ENCODE measurements around the gene CNOT6.
"Not testable (repeated sequence)": the region's sequence is repeated elsewhere in the genome, so short reads cannot be mapped to it uniquely, and the experiment has no call there.

Gene CNOT6

DNA sequence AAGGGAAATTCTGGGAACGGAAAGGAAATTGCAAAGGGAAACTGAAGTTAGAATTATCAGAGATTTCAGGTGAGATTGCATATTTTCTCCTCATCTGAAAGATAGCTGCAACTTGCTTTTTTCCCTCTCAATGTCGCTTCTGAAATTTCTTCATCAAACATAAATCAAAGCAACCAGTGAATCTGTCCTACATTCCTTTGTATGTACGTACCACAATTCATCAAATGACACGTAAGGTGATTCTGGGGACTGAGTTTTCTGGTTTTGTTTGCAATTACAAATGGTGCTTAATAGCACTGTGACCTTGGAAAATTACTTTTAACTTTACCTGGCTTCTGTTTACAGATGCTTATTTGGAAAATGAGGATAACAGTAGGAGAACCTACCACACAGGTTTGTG, 21.9 kb upstream of the CNOT6 start:
- DNase-seq, result no peak

DNA sequence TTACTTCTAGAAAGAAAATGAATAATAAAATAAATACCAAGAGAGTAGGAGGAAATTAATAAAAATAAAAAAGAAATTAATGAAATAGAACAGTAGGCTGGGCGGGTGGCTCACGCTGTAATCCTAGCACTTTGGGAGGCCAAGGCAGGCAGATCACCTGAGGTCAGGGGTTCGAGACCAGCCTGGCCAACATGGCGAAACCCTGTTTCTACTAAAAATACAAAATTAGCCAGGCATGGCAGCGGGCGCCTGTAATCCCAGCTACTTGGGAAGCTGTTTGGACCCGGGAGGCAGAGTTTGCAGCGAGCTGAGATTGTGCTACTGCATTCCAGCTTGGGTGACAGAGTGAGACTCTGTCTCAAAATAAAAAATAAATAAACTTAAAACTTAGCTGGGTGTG, 20.8 kb upstream of the CNOT6 start:
- not testable (repeated sequence) for DNase-seq

DNA sequence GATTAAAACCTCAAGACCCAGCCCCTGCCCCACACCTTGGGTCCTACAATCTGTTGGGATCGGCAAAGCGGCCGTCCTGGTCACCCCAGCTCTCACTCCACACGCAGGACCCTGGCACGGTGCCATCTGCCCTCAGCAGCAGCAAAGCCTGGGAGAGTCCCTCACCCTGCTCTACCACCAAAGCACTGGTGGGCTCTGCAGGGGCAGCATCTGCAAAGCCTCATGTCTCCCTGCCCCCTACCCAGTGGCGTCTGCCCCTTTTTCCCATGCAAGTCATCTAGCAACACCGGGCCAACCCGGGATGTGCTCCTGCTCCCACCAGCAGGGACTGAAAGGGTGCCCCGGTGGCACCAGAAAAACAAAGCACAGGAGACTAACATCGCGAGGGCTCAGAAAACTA, 19.6 kb upstream of the CNOT6 start:
- no peak for DNase-seq

DNA sequence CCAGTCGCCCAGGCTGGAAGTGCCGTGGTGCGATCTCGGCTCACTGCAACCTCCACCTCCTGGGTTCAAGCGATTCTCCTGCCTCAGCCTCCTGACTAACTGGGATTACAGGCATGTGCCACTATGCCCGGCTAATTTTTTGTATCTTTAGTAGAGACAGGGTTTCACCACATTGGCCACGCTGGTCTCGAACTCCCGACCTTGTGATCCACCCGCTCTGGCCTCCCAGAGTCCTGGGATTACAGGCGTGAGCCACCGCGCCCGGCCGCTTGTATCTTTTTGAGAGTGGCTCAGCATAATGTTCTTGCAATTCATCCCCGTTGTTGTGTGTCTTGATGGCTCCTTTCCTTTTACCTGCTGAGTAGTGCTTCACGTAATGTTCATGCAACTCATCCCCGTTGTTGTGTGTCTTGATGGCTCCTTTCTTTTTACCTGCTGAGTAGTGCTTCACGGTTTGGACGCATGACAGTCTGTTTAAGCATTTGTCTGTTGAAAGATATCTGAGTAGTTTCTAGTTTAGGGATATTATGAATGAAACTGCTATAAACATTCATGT, 18.1 kb upstream of the CNOT6 start:
- DNase-seq, result not testable (repeated sequence)

DNA sequence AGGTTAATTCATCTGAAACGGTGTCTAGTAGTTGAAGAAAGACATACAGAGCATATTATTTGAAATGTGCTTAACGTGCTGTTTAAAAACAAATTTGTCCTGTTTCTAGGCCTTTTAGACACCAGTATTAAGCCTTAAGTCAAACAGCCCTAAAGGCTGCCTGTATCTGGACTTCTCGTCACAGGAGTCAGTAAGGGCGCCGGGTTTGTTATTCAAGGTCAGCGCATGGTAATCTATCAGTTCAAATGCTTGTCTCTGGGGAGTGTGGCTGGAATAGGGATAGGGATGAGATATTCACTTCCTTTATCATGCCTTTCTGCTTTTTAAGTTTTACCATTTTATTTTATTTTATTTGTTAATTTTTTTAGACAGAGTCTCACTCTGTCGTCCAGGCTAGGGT, 9.4 kb upstream of the CNOT6 start:
- no peak for DNase-seq

DNA sequence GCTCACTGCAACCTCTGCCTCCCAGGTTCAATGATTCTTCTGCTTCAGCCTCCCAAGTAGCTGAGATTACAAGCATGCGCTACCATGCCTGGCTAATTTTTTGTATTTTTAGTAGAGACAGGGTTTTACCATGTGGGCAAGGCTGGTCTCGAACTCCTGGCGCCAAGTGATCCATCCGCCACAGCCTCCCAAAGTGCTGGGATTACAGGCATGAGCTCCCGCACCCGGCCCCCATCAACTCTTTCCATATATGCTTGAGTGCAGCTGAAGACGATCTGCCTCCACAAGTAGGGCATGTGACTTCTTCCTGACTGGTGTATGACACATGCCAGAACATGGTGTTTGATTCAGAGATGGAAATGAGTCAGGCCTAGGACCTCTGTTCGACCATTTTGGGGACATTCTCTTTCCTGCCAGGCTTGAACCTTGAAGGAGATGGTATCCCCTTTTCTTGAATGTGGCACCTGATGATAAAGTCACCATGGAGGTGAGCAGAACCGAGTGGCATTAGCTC, 7.5 kb upstream of the CNOT6 start:
- DNase-seq, result no peak

DNA sequence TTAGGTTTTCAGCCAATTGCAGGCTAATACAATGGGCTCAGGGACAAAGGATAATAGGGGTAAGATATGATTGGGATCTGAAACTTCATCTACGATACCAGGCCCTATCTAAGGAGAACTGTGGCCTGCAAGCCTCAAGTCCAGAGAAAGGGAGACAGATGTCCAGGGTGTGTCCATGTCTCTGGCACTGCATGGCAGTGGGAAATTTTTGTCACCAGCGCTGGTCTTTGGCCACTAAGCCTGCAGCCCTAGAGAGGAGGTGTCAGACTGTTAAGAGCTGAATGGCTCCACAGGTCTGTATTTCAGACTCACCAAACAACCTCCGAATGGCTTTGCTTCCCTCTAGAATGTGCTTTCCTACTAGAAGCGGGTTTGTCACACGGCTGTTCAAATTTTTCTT, 6.6 kb upstream of the CNOT6 start:
- no peak for DNase-seq

DNA sequence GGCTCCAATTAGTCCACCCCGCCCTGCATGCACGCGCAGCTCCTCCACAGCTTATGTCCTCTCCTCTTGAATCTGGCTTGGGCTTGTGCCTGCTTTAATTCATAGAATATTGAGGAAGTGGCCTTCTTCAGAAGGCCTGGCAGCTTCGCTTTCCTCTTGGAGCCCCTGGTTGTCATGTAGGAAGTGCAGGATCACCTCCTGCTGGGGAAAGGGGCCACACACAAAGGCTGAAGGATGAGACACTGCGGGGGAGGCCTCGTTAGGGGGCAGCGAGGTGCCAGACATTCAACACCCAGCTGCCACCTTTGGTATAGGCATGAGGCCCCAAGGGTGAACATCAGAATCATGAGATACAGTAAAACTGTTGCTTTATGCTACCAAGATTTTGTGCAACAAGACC, 2.7 kb upstream of the CNOT6 start:
- DNase-seq, result no peak

DNA sequence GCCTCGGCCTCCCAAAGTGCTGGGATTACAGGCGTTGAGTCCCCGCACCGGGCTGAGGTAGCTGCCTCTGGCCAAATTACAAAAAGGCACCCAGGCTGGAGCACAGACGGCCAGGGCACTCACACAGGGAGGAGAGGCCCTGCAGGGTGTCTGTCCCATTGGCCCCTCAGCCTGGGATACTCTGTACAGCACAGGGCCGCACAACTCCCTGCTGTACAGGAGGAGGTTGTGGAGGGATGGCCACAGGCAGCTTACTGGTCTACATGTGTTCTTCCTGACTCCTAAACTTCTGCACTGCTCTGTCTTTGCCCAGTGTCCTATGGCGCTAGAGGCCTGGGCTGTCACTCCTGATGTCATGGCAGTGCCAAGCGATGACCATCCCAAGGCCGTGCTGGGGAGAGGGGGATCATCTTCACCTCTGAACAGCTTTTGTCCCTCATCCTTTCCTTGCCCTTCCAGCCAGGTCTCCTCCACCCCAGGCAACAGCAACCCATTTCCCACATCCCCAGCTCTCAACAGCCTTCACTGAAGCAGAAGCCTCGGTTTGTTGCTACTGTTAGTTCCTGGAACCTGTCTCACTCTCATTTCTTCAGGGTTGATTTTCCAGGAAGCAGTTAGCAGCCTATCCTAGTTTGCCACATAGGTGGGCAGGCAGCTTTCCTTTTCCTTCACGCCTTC, 1.8 kb upstream of the CNOT6 start:
- no peak for DNase-seq

DNA sequence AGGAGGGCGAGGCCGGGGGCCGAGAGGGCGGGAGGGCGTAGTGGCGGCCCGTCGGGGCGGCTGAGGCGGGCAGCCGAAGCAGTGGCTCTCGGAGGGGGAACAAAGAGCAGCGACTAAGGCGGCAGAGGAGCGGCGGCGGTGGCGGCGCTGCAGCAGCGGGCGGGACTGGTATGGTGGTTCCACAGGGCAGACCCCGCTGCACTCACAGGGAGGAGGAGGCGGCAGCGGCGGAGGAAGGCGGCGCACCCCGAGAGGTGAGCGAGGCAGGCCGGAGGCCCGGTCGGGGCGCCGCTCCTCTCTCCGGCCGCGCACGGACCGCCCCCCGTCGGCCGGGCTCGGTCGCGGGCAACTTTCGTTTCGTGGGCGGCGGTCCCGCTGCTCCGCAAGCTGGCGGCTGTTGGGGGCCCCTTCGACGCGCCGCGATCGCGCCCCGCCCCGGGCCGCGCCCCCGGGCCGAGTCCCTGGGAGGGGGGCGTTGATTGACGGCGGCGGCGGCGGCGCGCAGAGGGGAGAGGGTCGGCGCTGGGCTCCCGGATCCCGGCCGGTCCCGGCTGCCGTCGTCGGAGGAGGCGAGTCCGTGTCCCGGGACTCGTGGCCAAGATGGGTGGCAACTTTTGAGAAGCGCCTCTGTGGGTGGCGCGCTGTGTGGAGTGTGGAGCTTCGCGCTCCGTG, 467 bp downstream of the CNOT6 start:
- DNase-seq, result peak; percentile 36

DNA sequence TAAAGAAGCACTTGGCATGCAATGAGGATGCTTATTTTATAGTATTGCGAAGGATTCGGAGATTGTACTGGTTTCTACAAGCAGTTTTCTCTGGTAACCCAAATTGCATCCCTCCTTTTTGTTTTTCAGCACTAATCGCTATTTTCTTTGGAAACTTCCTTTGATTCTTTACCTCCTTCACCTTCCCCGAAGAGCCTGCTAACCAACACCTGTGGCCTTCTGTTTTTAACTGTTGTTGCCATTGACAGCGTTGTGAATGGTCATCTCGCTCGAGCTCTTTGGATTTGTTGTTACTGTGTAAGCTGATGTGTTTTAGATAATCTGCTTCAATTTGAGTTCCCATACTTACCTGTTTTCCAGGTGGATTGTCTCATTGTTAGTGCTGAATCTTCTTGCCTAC, 1.1 kb downstream of the CNOT6 start:
- DNase-seq, result no peak

DNA sequence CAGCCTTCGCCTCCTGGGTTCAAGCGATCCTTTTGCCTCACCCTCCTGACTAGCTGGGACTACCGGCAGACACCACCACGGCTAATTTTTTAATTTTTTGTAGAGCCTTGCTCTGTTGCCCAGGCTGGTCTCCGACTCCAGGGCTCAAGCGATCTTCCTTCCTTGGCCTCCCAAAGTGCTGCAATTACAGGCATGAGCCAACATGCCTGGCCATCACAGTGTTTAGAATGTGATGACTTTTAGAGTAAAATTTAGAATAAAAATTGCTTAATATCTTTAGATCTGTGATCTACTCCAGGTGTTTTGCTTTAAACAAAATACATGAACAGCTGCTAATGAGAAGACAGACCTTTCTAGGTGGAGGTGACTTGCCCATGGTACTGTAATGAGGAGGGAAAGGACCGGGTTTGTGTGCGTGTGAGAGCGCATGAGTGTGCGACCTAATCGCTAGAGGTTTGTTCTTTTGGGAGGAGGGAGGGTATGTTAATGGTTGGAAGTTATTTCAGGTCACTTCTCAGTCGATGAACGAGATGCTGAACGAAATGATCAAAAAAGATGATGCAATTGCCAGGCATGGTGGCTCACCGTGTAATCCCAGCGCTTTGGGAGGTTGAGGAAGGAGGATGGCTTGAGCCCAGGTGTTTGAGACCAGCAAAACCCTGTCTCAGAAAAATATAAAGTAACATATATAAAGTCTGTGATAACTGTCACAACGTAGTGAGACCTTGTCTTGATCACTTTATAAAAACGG, 2.0 kb downstream of the CNOT6 start:
- DNase-seq, result no peak

DNA sequence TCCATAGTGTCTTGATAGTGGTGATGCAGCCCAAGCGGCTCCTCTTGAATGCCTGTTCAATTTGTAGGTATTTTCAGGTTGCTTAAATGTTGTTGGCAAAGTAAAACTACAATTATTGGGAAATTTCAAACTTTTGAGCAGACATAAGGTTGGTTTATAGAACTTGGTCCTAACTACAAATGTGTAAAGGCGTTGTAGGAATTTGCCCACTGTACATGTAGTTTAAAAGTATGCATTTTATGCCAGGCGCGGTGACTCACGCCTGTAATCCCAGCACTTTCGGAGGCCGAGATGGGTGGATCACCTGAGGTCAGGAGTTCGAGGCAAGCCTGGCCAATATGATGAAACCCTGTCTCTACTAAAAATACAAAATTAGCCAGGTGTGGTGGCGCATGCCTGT, 2.6 kb downstream of the CNOT6 start:
- not testable (repeated sequence) for DNase-seq

DNA sequence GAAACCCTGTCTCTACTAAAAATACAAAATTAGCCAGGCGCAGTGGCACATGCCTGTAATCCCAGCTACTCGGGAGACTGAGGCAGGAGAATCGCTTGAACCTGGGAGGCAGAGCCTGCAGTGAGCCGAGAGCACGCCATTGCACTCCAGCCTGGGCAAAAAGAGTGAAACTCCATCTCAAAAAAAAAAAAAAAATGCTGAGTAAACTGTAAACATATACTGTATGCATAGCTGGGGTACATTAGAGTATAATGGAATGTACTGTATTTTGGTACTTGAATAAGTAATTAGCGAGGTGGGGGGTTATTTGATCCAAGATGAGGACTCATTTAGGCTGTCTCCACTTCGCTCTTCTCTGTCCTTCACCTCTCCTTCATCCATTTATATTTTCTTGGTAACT, 3.7 kb downstream of the CNOT6 start:
- DNase-seq, result not testable (repeated sequence)

DNA sequence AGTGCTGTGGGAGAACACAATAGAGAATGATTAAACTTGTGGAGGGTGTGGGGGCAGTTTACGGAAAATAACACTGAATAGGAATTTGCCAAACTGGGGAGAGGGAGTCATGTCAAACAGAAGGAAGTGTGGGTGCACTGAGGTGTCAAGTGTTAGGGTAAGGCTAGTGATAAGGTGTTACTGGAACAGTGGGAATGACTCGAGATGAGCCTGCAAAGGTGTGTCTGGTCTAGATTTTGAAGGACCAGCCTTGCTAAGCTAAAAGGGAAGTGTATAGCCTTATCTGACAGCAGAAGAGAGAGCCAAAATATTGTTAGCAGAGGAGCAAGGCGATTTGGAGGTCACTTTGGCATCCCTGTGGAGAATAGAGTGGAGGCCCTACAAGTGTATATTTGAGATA, 4.2 kb downstream of the CNOT6 start:
- DNase-seq, result no peak

DNA sequence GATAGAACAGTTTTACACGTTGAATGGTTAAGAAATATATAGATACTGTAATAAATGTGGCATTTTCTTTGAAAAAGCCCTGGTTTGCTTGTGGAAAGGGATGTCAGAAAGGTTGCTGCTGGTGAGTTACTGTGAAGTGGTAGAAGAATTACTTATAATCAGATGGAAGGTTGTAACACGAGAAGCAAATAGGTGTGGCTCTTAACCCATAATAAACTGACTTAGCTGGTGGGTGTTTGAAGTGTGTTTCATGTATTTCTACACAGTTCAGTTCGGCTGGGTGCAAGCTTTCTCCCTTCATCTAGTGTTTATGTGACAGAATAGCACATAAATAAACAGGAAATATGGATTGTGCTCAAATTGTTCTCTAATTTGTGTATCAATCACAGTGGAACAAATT, 5.5 kb downstream of the CNOT6 start:
- DNase-seq, result no peak

DNA sequence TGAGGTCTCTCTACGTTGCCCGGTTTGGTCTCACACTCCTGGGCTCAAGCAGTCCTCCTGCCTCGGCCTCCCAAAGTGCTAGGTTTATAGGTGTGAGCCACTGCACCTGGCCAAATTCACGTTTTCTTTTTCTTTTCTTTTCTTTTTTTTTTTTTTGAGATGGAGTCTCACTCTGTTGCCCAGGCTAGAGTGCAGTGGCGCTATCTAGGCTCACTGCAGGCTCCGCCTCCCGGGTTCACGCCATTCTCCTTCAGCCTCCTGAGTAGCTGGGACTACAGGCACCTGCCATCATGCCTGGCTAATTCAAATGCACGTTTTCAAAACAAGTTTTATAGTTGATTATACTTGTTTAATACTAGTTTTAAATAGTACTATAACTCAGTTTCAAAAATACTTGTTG, 6.1 kb downstream of the CNOT6 start:
- not testable (repeated sequence) for DNase-seq

DNA sequence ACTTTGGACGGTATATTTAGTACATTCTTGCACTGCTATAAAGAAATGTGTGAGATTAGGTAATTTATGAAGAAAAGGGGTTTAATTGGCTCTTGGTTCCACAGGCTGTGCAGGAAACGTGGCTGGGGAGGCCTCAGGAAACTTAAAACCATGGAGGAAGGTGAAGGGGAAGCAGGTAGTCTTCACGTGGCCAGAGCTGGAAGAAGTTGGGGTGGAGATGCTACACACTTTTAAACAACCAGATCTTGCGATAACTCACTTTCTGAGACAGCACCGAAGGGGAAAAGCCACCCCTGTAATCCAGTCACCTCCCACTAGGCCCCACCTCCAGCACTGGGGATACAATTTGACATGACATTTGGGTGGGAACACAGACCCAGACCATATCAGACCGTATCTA, 13.5 kb downstream of the CNOT6 start:
- DNase-seq, result no peak

DNA sequence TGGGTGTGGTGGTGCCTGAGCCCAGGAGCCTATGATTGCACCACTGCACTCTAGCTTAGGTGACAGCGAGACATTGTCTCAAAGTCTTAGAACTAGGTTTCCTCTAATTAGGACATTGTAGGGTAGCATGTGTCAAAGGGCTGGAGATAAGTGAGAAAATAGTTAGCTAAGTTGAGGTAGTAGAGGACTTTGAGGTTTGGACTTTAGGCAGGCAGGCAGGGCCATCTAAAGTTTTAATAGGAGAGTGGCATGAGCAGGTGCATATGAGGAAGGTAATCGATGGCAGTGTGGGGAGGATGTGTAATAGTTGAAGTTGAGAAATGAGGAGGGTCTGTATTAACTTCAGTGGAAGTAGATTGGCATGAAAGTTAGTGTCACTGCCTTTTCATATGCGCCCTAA, 21.1 kb downstream of the CNOT6 start:
- DNase-seq, result no peak

DNA sequence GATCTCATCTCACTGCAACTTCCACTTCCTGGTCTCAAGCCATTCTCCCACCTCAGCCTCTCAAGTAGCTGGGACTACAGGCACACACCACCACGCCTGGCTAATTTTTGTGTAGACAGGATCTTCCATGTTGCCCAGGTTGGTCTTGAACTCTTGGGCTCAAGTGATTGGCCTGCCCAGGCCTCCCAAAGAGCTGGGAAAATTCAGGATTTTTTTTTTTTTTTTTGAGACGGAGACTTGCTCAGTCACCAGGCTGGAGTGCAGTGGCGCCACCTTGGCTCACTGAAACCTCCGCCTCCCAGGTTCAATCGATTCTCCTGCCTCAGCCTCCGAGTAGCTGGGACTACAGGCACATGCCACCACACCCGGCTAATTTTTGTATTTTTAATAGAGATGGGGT, 21.8 kb downstream of the CNOT6 start:
- DNase-seq, result not testable (repeated sequence)

DNA sequence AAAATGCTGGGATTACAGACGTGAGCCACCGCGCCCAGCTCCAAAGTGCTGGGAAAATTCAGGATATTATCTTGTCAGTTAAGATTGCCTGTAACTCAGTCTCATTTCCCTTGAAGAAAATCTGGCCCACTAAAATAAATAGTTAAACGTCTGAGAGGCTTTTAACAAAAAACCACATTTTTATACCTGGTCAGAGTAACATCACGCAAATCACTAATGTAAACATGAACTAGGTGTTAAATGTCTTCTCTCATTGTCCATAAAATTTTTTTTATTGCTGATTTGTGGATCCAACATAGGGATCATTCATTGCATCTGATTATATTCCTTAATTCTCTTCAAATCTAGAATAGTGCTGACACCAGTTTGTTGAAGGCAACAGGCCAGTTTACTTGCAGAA, 22.3 kb downstream of the CNOT6 start:
- no peak for DNase-seq

DNA sequence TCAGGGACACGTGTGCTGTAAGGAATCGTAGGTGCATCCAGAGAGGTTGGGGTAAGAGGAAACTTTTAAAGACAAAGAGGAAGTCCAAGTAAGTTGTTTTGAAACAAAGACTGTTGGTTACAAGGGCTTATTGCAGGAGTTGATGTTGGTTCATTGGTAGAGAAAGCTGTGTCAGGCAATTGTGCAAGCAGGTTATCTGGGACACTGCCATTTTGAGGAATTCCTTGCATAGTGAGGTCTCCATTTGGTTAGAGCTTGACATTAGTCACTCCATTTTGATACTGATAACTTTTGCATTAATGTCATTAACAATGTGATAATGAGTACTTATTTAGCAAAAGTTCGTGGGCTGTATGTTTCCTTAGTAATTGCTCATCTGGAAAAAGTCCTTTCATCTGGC, 24.9 kb downstream of the CNOT6 start:
- DNase-seq, result no peak

DNA sequence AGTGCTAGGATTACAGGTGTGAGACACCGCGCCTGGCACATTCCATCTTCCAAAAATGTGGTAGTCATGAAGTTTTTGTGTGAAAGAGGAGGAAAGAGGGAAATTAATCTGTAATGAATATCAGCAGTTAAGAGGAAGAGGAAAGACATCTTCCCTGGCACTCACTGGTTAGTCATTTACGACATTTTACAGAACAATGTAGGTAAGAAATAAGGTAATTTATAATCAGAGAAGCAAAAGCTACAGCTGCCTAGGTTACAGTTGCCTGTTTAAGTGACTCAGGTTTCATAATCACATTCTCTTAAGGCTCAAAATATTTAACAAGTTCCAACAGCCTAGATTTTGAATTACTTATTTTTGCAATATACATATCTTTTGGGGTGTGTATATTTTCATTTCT, 26.9 kb downstream of the CNOT6 start:
- no peak for DNase-seq

DNA sequence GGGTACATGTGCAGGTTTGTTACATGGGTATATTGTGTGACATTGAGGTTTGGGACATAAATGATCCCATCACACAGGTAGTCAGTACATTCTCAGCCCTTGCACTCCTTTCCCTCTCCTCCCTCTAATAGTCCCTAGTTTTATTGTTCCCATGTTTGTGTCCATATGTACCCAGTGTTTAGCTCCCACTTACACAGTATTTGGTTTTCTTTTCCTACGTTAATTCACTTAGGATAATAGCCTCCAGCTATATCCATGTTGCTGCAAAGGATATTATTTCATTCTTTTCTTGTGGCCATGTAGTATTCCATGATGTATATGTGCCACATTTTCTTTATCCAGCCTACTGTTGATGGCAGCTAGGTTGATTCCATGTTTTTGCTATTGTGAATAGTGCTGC, 27.4 kb downstream of the CNOT6 start:
- DNase-seq, result no peak
